Activated CD8-positive, alpha-beta memory T cell treated with anti-CD3 and anti-CD28 coated beads, Interleukin-2, amount 10 ng/mL, durations not matched to agents 7 days and 5 days (primary cell): ENCODE results near the gene FBXW7. TPM values are rescaled to one million over a fixed set of nuclear protein-coding genes. Genes with fewer than 3 reads are reported as not detected.

Source experiments
- ATAC-seq: fragments of 150-1000 bp; cut with Tn5 transposase; one replicate; pipeline ENCODE4 v1.10.0; 2021; ENCODE audit warnings: moderate library complexity
- CTCF ChIA-PET: fragments of 350-600 bp; sonication (Branson Sonifier 250); formaldehyde crosslinking; loops from one replicate; lab custom pipeline; 2021; ENCODE audit warnings: antibody characterized with exemption; lab: Charles Lee
- DNase-seq: peaks from one replicate; pipeline ENCODE4 v3.0.0-alpha.2; 2020
- H3K27ac Mint-ChIP-seq: one replicate; pipeline ENCODE4 v1.8.0; 2021; ENCODE audit warnings: mild to moderate bottlenecking, mixed read lengths
- H3K27me3 Mint-ChIP-seq: one replicate; pipeline ENCODE4 v1.8.0; 2021; ENCODE audit warnings: mixed read lengths
- H3K36me3 Mint-ChIP-seq: one replicate; pipeline ENCODE4 v1.8.0; 2021; ENCODE audit warnings: mild to moderate bottlenecking, mixed read lengths
- H3K4me1 Mint-ChIP-seq: one replicate; pipeline ENCODE4 v1.8.0; 2021; ENCODE audit warnings: mixed read lengths
- H3K4me3 Mint-ChIP-seq: one replicate; pipeline ENCODE4 v1.8.0; 2021; ENCODE audit warnings: mild to moderate bottlenecking, moderate library complexity, mixed read lengths
- H3K9me3 Mint-ChIP-seq: one replicate; pipeline ENCODE4 v1.8.0; 2022; ENCODE audit warnings: low read depth, mixed read lengths
- total RNA-seq, 2 experiments: library from RNA; stranded (reverse); gene quantifications; one replicate each; pipeline ENCODE4 v1.2.3, GENCODE V29; 2021

Gene FBXW7
- total RNA-seq, 2 experiments from 2014 or later: 49.3 to 62.9 TPM

GRCh38 chr4:152331042-152331441 lies 204.8 kb downstream of the FBXW7 start:
- no peak for ATAC-seq
- CTCF ChIA-PET: no interaction called here
- Mint-ChIP-seq H3K4me1 (peaks cover 7% of the 10 kb centered on the region), H3K27me3 (no peaks in the 10 kb centered on the region), H3K36me3 (peaks cover 33% of the 10 kb centered on the region), H3K4me3 (no peak overlapping the region), H3K9me3 (no peaks in the 10 kb centered on the region), H3K27ac (no peak overlapping the region)
- DNase-seq: no peak

GRCh38 chr4:152328582-152328981 lies 207.3 kb downstream of the FBXW7 start:
- Mint-ChIP-seq H3K27me3 (no peaks in the 10 kb centered on the region), H3K4me1 (peaks cover 7% of the 10 kb centered on the region), H3K4me3 (no peak overlapping the region), H3K27ac (no peak overlapping the region), H3K9me3 (no peaks in the 10 kb centered on the region), H3K36me3 (peaks cover 45% of the 10 kb centered on the region)
- CTCF ChIA-PET: interaction anchor here (0.9 kb wide), 1 partner anchor 8 kb away, joined by 3 read pairs; no protein-coding TSS in a partner anchor
- DNase-seq (no peak), ATAC-seq (no peak)

GRCh38 chr4:152327606-152328453 lies 208.1 kb downstream of the FBXW7 start:
- H3K27me3 Mint-ChIP-seq: no peaks in the 10 kb centered on the region
- ATAC-seq: no peak

DNA sequence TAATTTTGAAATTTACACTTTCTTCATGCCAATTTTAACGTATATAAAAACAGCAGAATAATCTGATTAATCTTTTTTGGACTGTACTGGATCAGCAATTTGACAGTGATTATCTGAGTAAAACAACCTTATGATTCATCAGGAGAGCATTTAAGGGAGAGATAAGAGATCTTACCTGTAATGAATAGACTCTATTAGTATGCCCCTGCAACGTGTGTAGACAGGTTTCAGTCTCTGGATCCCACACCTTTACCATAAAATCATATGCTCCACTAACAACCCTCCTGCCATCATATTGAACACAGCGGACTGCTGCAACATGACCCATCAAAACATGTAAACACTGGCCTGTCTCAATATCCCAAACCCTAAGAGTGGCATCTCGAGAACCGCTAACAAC lies 210.1 kb downstream of the FBXW7 start:
- ATAC-seq (no peak), DNase-seq (no peak)
- H3K27me3 Mint-ChIP-seq: no peaks in the 10 kb centered on the region
- CTCF ChIA-PET: no interaction called here
- H3K27ac Mint-ChIP-seq: no peak overlapping the region
- H3K9me3 Mint-ChIP-seq: no peaks in the 10 kb centered on the region
- H3K4me3 Mint-ChIP-seq: no peak overlapping the region
- peaks cover 7% of the 10 kb centered on the region for H3K4me1 Mint-ChIP-seq
- peaks cover 55% of the 10 kb centered on the region for H3K36me3 Mint-ChIP-seq

More at GRCh38 chr4:152327606-152328453, 208.1 kb downstream of the FBXW7 start:
- Mint-ChIP-seq H3K4me1 (peaks cover 7% of the 10 kb centered on the region), H3K4me3 (no peak overlapping the region), H3K27ac (peak overlapping the region; percentile 11), H3K36me3 (peaks cover 50% of the 10 kb centered on the region), H3K9me3 (no peaks in the 10 kb centered on the region)
- no peak for DNase-seq
- CTCF ChIA-PET: interaction anchor here (0.9 kb wide), 1 partner anchor 8 kb away, joined by 3 read pairs; no protein-coding TSS in a partner anchor

GRCh38 chr4:152323221-152323620 lies 212.7 kb downstream of the FBXW7 start:
- H3K4me1 Mint-ChIP-seq: peaks cover 7% of the 10 kb centered on the region
- H3K4me3 Mint-ChIP-seq: no peak overlapping the region
- H3K27ac Mint-ChIP-seq: no peak overlapping the region
- no peak for ATAC-seq
- no peaks in the 10 kb centered on the region for H3K27me3 Mint-ChIP-seq
- H3K9me3 Mint-ChIP-seq: no peaks in the 10 kb centered on the region
- no peak for DNase-seq
- CTCF ChIA-PET: no interaction called here
- H3K36me3 Mint-ChIP-seq: peaks cover 42% of the 10 kb centered on the region

DNA sequence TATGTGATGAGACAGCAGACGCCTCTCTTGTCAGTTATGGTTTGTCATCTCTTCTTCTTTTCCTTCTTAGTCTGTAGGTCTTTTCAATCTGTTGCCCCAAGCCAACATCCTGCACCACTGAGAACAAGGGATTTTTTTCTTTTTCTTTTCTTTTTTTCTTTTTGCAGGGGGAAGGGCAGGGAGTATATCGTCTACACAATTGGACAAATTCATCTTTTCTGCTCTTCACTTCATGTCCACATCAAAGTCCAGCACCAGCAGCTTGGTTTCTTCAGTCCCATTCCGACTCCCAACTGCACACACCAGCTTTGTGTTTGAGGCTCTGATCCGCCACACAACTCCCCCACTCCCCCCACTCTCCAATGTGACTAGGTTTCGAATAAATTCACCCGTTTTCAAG lies 213.2 kb downstream of the FBXW7 start:
- Mint-ChIP-seq H3K27me3 (no peaks in the 10 kb centered on the region), H3K4me1 (peaks cover under 1% of the 10 kb centered on the region), H3K9me3 (no peaks in the 10 kb centered on the region), H3K36me3 (peaks cover 36% of the 10 kb centered on the region), H3K27ac (no peak overlapping the region), H3K4me3 (no peak overlapping the region)
- ATAC-seq (no peak), DNase-seq (no peak)
- CTCF ChIA-PET: no interaction called here

GRCh38 chr4:152321923-152322322 lies 214.0 kb downstream of the FBXW7 start:
- no peaks in the 10 kb centered on the region for H3K9me3 Mint-ChIP-seq
- ATAC-seq (no peak), DNase-seq (no peak)
- H3K27ac Mint-ChIP-seq: no peak overlapping the region
- CTCF ChIA-PET: no interaction called here
- H3K4me1 Mint-ChIP-seq: no peaks in the 10 kb centered on the region
- no peak overlapping the region for H3K4me3 Mint-ChIP-seq
- peaks cover 31% of the 10 kb centered on the region for H3K36me3 Mint-ChIP-seq
- no peaks in the 10 kb centered on the region for H3K27me3 Mint-ChIP-seq

DNA sequence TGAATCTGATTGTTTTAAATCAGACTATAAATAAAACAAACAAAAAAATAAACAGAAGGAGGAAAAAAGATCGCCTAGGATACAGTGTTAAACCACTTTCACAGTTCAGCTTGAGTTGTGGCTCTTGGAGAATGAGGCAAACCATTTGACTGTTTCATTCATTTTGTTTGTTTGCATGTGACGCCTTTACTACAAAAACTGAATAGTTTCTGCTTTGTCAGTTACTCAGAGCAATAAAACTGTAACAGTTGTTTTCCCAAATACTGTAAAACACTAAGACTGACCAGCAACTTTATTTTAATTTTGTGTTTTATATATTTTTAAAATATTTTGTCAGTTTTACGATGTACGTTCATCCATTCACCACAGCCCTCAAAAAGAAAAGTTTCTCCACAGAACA lies 214.5 kb downstream of the FBXW7 start:
- Mint-ChIP-seq H3K4me1 (no peaks in the 10 kb centered on the region), H3K27ac (no peak overlapping the region), H3K27me3 (no peaks in the 10 kb centered on the region), H3K36me3 (peaks cover 31% of the 10 kb centered on the region), H3K9me3 (no peaks in the 10 kb centered on the region), H3K4me3 (no peak overlapping the region)
- no peak for ATAC-seq
- CTCF ChIA-PET: no interaction called here
- no peak for DNase-seq

DNA sequence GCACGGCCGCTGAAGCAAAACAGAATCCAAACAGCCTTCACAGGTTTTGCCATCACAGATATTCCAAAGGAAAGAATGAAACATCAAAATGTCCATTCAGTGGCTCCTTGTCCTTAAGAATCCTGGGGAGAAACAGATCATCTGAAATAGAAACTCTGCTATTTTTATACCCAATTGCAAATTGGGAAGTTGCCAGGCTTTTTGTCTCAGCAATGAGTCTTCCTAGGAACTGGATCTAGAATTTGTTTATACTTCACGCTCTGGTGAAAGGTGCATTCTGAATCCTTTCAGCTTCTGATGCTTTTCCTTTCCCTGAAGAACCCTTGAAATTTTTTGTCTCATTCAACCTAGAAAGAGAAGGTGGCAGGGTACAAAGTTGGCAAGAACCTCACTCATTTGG lies 218.9 kb downstream of the FBXW7 start:
- CTCF ChIA-PET: no interaction called here
- ATAC-seq: no peak
- Mint-ChIP-seq H3K4me3 (no peak overlapping the region), H3K4me1 (no peaks in the 10 kb centered on the region), H3K36me3 (peaks cover 6% of the 10 kb centered on the region), H3K9me3 (no peaks in the 10 kb centered on the region), H3K27me3 (no peaks in the 10 kb centered on the region), H3K27ac (no peak overlapping the region)
- DNase-seq: no peak

- Mint-ChIP-seq H3K36me3 (no peaks in the 10 kb centered on the region), H3K9me3 (no peaks in the 10 kb centered on the region), H3K4me1 (no peaks in the 10 kb centered on the region), H3K4me3 (no peak overlapping the region), H3K27me3 (peaks cover 3% of the 10 kb centered on the region), H3K27ac (no peak overlapping the region)
- DNase-seq (no peak), ATAC-seq (no peak)
- CTCF ChIA-PET: no interaction called here
Observed at GRCh38 chr4:152310257-152310656, 225.6 kb downstream of the FBXW7 start.

DNA sequence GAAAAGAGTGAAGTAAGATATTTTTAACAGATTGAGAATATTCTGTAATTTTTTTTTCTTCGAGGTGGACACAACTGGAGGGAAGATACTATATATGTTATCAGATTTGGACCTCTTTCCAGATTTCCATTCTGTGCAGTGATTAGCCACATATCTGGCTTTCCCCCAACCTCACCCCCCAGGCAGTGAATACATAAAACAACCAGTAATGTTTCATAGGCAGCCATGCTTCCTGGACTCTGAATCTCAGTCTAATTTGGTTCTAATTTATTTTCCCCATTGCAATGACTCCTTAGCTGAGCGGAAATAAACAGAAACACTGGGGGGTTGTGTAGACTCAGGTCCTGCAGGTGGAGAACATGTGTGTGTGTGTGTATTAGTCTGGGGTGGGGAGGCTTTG lies 226.5 kb downstream of the FBXW7 start:
- Mint-ChIP-seq H3K4me3 (no peak overlapping the region), H3K27me3 (peaks cover 3% of the 10 kb centered on the region)

DNA sequence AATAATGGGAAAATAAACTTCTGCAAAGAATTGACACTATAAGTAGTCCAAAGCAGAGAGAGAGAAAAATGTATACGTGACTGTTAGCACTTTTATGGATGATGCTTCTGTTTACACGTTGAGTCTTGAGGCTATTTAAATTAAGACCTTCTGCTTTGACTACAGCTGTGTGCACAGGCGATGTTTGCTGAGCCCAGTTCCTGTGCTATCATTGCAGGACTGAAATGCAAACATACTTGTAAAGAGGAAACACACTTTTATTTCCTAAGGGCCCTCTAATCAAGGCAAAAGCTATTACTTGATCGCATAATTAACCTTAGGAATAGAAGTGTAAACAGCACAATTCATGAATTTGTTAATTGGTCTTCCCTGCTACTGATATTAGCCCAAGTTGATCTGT lies 226.9 kb downstream of the FBXW7 start:
- H3K4me3 Mint-ChIP-seq: no peak overlapping the region
- no peaks in the 10 kb centered on the region for H3K4me1 Mint-ChIP-seq
- no peak overlapping the region for H3K27ac Mint-ChIP-seq
- H3K27me3 Mint-ChIP-seq: peaks cover 3% of the 10 kb centered on the region
- ATAC-seq (no peak), DNase-seq (no peak)
- H3K36me3 Mint-ChIP-seq: no peaks in the 10 kb centered on the region
- CTCF ChIA-PET: no interaction called here
- no peaks in the 10 kb centered on the region for H3K9me3 Mint-ChIP-seq

More for the DNA sequence above, 226.5 kb downstream of the FBXW7 start:
- H3K9me3 Mint-ChIP-seq: no peaks in the 10 kb centered on the region
- DNase-seq: no peak
- H3K4me1 Mint-ChIP-seq: no peaks in the 10 kb centered on the region
- ATAC-seq: no peak
- no peaks in the 10 kb centered on the region for H3K36me3 Mint-ChIP-seq
- CTCF ChIA-PET: no interaction called here
- no peak overlapping the region for H3K27ac Mint-ChIP-seq

DNA sequence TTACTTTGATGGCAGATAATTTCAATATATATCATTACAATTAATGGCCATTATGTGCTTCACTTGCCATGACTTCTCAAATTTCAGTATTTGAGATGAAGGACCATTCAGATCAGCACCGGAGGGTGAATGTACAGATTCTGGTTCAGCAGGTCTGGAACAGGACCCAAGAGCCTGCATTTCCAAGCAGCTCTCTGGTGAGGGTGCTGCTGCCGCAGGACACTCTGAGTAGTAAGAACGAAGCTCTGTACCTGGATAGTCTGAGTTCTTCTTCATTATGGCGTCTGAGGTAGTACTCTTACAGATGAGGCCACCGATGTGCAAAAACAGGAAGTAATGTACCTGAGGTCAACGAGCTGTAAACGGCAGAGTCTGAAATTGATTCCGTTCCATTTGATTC lies 228.2 kb downstream of the FBXW7 start:
- no peak overlapping the region for H3K27ac Mint-ChIP-seq
- peaks cover 3% of the 10 kb centered on the region for H3K27me3 Mint-ChIP-seq
- H3K36me3 Mint-ChIP-seq: no peaks in the 10 kb centered on the region
- DNase-seq (no peak), ATAC-seq (no peak)
- CTCF ChIA-PET: no interaction called here
- H3K4me1 Mint-ChIP-seq: no peaks in the 10 kb centered on the region
- H3K9me3 Mint-ChIP-seq: no peaks in the 10 kb centered on the region
- H3K4me3 Mint-ChIP-seq: no peak overlapping the region

GRCh38 chr4:152306541-152306940 lies 229.4 kb downstream of the FBXW7 start:
- DNase-seq (no peak), ATAC-seq (no peak)
- H3K27ac Mint-ChIP-seq: no peak overlapping the region
- H3K27me3 Mint-ChIP-seq: peaks cover 3% of the 10 kb centered on the region
- H3K36me3 Mint-ChIP-seq: no peaks in the 10 kb centered on the region
- no peak overlapping the region for H3K4me3 Mint-ChIP-seq
- H3K4me1 Mint-ChIP-seq: no peaks in the 10 kb centered on the region
- CTCF ChIA-PET: no interaction called here
- H3K9me3 Mint-ChIP-seq: no peaks in the 10 kb centered on the region
